ENCODE results near the gene KLK14. TPM values are rescaled to one million over a fixed set of nuclear protein-coding genes. Genes with fewer than 3 reads are reported as not detected.

Gene KLK14
- total RNA-seq, 1 donor from 2014 or later, result 0.23 TPM

GRCh38 chr19:51124216-51124615 lies 41.5 kb upstream of the KLK14 start:
- Histone ChIP-seq H3K9me3 (ENCODE audit: insufficient read depth, low read depth, low read length) (no peaks in the 10 kb centered on the region), H3K4me3 (ENCODE audit: insufficient read depth, low read depth, low read length) (no peak overlapping the region), H3K27ac (ENCODE audit: low read depth, low read length) (no peak overlapping the region), H3K4me1 (ENCODE audit: insufficient read depth, low read length) (no peaks in the 10 kb centered on the region), H3K79me2 (ENCODE audit: insufficient read depth, low read length) (no peaks in the 10 kb centered on the region), H3K27me3 (ENCODE audit: insufficient read depth, low read length) (no peaks in the 10 kb centered on the region), H3K36me3 (ENCODE audit: insufficient read depth, low read length) (no peaks in the 10 kb centered on the region), H3K4me2 (ENCODE audit: low read length) (no peak overlapping the region), H3K9ac (ENCODE audit: low read length) (no peak overlapping the region), H4K20me1 (ENCODE audit: insufficient read depth, low read length) (no peaks in the 10 kb centered on the region), H2AFZ (ENCODE audit: low read depth, low read length) (no peak overlapping the region)
- no peak for TF ChIP-seq EZH2 (IDR thresholded peaks at IDR 0.05; ENCODE audit: insufficient read depth, low read length)
- no peak for TF ChIP-seq CTCF (IDR thresholded peaks at IDR 0.05; ENCODE audit: insufficient read depth, low read depth, low read length)
- Mint-ChIP-seq H3K27me3 (ENCODE audit: low read depth, unreplicated experiment) (peaks cover 16% of the 10 kb centered on the region), H3K9me3 (ENCODE audit: unreplicated experiment) (peaks cover 1% of the 10 kb centered on the region), H3K4me1 (ENCODE audit: low read depth, unreplicated experiment) (peaks cover 2% of the 10 kb centered on the region), H3K27ac (ENCODE audit: unreplicated experiment) (no peak overlapping the region), H3K36me3 (ENCODE audit: low read depth, unreplicated experiment) (no peaks in the 10 kb centered on the region), H3K4me3 (ENCODE audit: unreplicated experiment) (no peak overlapping the region)
- DNase-seq (ENCODE audit: low read depth) (no peak), FAIRE-seq (no peak)

- Mint-ChIP-seq H3K27me3 (ENCODE audit: low read depth, unreplicated experiment) (peaks cover 16% of the 10 kb centered on the region), H3K4me3 (ENCODE audit: unreplicated experiment) (no peak overlapping the region), H3K27ac (ENCODE audit: unreplicated experiment) (no peak overlapping the region), H3K36me3 (ENCODE audit: low read depth, unreplicated experiment) (no peaks in the 10 kb centered on the region), H3K9me3 (ENCODE audit: unreplicated experiment) (peaks cover 1% of the 10 kb centered on the region), H3K4me1 (ENCODE audit: low read depth, unreplicated experiment) (peaks cover 5% of the 10 kb centered on the region)
- H3K27me3 ChIP-seq (ENCODE audit: insufficient read depth, low read length), result no peaks in the 10 kb centered on the region
- TF ChIP-seq CTCF (IDR thresholded peaks at IDR 0.05; ENCODE audit: insufficient read depth, low read depth, low read length) (no peak), EZH2 (IDR thresholded peaks at IDR 0.05; ENCODE audit: insufficient read depth, low read length) (no peak)
- DNase-seq (ENCODE audit: low read depth), result no peak
- FAIRE-seq, result no peak
- H3K9ac ChIP-seq (ENCODE audit: low read length), result no peak overlapping the region
- no peaks in the 10 kb centered on the region for H3K4me1 ChIP-seq (ENCODE audit: insufficient read depth, low read length)
- no peak overlapping the region for H3K4me3 ChIP-seq (ENCODE audit: insufficient read depth, low read depth, low read length)
- no peaks in the 10 kb centered on the region for H3K9me3 ChIP-seq (ENCODE audit: insufficient read depth, low read depth, low read length)
- H4K20me1 ChIP-seq (ENCODE audit: insufficient read depth, low read length), result no peaks in the 10 kb centered on the region
- no peaks in the 10 kb centered on the region for H3K79me2 ChIP-seq (ENCODE audit: insufficient read depth, low read length)
- H2AFZ ChIP-seq (ENCODE audit: low read depth, low read length), result no peak overlapping the region
- H3K4me2 ChIP-seq (ENCODE audit: low read length), result no peak overlapping the region
- no peaks in the 10 kb centered on the region for H3K36me3 ChIP-seq (ENCODE audit: insufficient read depth, low read length)
- H3K27ac ChIP-seq (ENCODE audit: low read depth, low read length), result no peak overlapping the region
These were observed 41.1 kb upstream of the KLK14 start for GRCh38 chr19:51123802-51124201.

GRCh38 chr19:51123381-51123800 lies 40.7 kb upstream of the KLK14 start:
- H3K27ac ChIP-seq (ENCODE audit: low read depth, low read length), result no peak overlapping the region
- H3K27me3 ChIP-seq (ENCODE audit: insufficient read depth, low read length), result no peaks in the 10 kb centered on the region
- H3K36me3 Mint-ChIP-seq (ENCODE audit: low read depth, unreplicated experiment), result no peaks in the 10 kb centered on the region
- no peak overlapping the region for H3K9ac ChIP-seq (ENCODE audit: low read length)
- DNase-seq (ENCODE audit: low read depth), result no peak
- H3K4me2 ChIP-seq (ENCODE audit: low read length), result no peak overlapping the region
- no peak for FAIRE-seq
- no peaks in the 10 kb centered on the region for H3K4me1 ChIP-seq (ENCODE audit: insufficient read depth, low read length)
- H3K4me3 Mint-ChIP-seq (ENCODE audit: unreplicated experiment), result no peak overlapping the region
- no peaks in the 10 kb centered on the region for H4K20me1 ChIP-seq (ENCODE audit: insufficient read depth, low read length)
- peaks cover 16% of the 10 kb centered on the region for H3K27me3 Mint-ChIP-seq (ENCODE audit: low read depth, unreplicated experiment)
- TF ChIP-seq EZH2 (IDR thresholded peaks at IDR 0.05; ENCODE audit: insufficient read depth, low read length), result no peak
- TF ChIP-seq CTCF (IDR thresholded peaks at IDR 0.05; ENCODE audit: insufficient read depth, low read depth, low read length), result no peak
- H3K4me3 ChIP-seq (ENCODE audit: insufficient read depth, low read depth, low read length), result no peak overlapping the region
- peaks cover 5% of the 10 kb centered on the region for H3K4me1 Mint-ChIP-seq (ENCODE audit: low read depth, unreplicated experiment)
- no peaks in the 10 kb centered on the region for H3K36me3 ChIP-seq (ENCODE audit: insufficient read depth, low read length)
- no peak overlapping the region for H2AFZ ChIP-seq (ENCODE audit: low read depth, low read length)
- H3K79me2 ChIP-seq (ENCODE audit: insufficient read depth, low read length), result no peaks in the 10 kb centered on the region
- no peaks in the 10 kb centered on the region for H3K9me3 ChIP-seq (ENCODE audit: insufficient read depth, low read depth, low read length)
- H3K27ac Mint-ChIP-seq (ENCODE audit: unreplicated experiment), result no peak overlapping the region
- no peaks in the 10 kb centered on the region for H3K9me3 Mint-ChIP-seq (ENCODE audit: unreplicated experiment)

Measured in astrocyte (in vitro differentiated cells and primary cell).